Stimulated activated CD4-positive, alpha-beta T cell treated with anti-CD3 and anti-CD28 coated beads, Interleukin-15, amount 100 ng/mL, for 48 hours (primary cell): ENCODE measurements around the gene ADD3.

Source experiments
- DNase-seq, 2 donors: peaks; one replicate each; pipeline ENCODE4 v3.0.0-alpha.2; 2020; ENCODE audit warnings: low read depth in 2 of 2

The ADD3 gene

GRCh38 chr10:110174816-110175215 lies 167.0 kb downstream of the ADD3 start:
- no peak for DNase-seq

GRCh38 chr10:110175406-110175805 lies 167.6 kb downstream of the ADD3 start:
- no peak for DNase-seq

GRCh38 chr10:110176141-110177030 lies 168.6 kb downstream of the ADD3 start:
- DNase-seq: no peak

- no peak for DNase-seq
Observed at GRCh38 chr10:110179220-110179619, 171.4 kb downstream of the ADD3 start.

- DNase-seq: no peak
Observed at GRCh38 chr10:110181451-110181850, 173.7 kb downstream of the ADD3 start.

DNA sequence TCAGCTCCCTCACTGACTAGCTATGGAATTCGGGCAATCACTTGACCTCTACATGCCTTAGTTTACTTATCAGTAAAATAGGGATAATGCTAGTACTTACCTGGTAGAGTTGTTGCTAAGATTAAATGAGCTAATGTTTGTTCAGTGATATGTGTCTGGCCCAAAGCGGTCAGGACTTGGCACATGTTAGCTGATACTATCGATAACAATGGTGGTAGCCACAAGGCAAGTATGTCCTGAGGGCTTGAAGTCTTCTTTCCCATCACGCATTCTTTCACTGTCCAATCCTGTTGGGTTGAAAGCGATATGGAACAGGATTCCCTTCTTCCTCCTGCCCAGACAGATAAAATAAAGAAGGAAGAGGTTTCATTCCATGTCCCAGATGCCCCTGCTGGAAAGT lies 174.1 kb downstream of the ADD3 start:
- no peak for DNase-seq

DNA sequence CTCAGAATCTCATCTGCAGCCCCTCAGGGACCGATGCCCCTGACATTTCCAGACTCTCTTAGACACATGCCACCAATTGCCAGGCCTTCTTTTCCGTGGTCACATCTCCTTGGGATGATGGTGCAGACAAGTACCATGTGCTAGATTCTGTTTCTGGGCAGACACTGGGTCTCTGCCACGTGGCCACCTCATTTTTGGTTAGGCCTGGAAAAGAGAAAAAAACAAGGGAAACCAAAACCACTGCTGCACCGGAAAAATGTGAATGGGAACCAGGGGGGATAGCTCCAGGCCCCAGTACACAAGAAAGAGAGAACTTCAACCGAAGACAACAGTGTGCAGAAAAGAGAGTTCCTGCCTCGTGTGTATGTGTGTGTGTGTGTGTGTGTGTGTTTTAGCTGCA lies 176.6 kb downstream of the ADD3 start:
- no peak for DNase-seq
